ENCODE results near the gene POLR3E. TPM values are rescaled to one million over a fixed set of nuclear protein-coding genes. Genes with fewer than 3 reads are reported as not detected.

POLR3E gene
- polyA plus RNA-seq, 1 donor (not counting 4 experiments of a cell fraction or from before 2014, with no cell fraction given), result 74.0 TPM

- H3K4me3 ChIP-seq (ENCODE audit: control insufficient read depth in 2 of 3, extremely low read depth in 1 of 3, insufficient read depth in 2 of 3, low read depth in 1 of 3, low read length in 3 of 3), result no peak overlapping the region
- TF ChIP-seq EZH2 (IDR thresholded peaks at IDR 0.05; ENCODE audit: low read length) (no peak), CTCF (optimal IDR thresholded peaks at IDR 0.05 in 1 of 3, IDR thresholded peaks at IDR 0.05 in 1 of 3, conservative IDR thresholded peaks at IDR 0.05 in 1 of 3; ENCODE audit: extremely low read depth in 1 of 3, insufficient read depth in 2 of 3, low read length in 3 of 3) (no peak)
- H4K20me1 ChIP-seq (ENCODE audit: control insufficient read depth, extremely low read depth, insufficient read depth, low read length), result no peaks in the 10 kb centered on the region
- no peaks in the 10 kb centered on the region for H3K9me1 ChIP-seq (ENCODE audit: control insufficient read depth, extremely low read depth, insufficient read depth, low read length)
- no peaks in the 10 kb centered on the region for H3K27me3 ChIP-seq (ENCODE audit: control insufficient read depth, extremely low read depth, insufficient read depth, low read length)
- H3K9me3 ChIP-seq (ENCODE audit: control insufficient read depth, low read depth, low read length), result no peaks in the 10 kb centered on the region
- FAIRE-seq, result no peak
- H3K79me2 ChIP-seq (ENCODE audit: control insufficient read depth, insufficient read depth, low read length), result no peaks in the 10 kb centered on the region
- no peak overlapping the region for H3K9ac ChIP-seq (ENCODE audit: control insufficient read depth, extremely low read depth, insufficient read depth, low read length)
- H3K4me1 ChIP-seq (ENCODE audit: control insufficient read depth, extremely low read depth, insufficient read depth, low read length), result no peaks in the 10 kb centered on the region
- no peak overlapping the region for H3K27ac ChIP-seq (ENCODE audit: control insufficient read depth, insufficient read depth, low read length)
- H3K4me2 ChIP-seq (ENCODE audit: control insufficient read depth, extremely low read depth, insufficient read depth, low read depth, low read length), result no peak overlapping the region
- no peak overlapping the region for H2AFZ ChIP-seq (ENCODE audit: control insufficient read depth, low read length)
- DNase-seq (ENCODE audit: low read depth, low spot score), result no peak
- H3K36me3 ChIP-seq (ENCODE audit: control insufficient read depth in 2 of 2, extremely low read depth in 1 of 2, insufficient read depth in 2 of 2, low read length in 2 of 2), result peaks cover 8 to 10% of the 10 kb centered on the region in 2 experiments
- dilution Hi-C loops (cut with MboI; ENCODE audit: extremely low pct_ligation_motif_present, low sequenced_read_pairs), result no loop called here
Observed at GRCh38 chr16:22285080-22285479, 12.1 kb upstream of the POLR3E start.

DNA sequence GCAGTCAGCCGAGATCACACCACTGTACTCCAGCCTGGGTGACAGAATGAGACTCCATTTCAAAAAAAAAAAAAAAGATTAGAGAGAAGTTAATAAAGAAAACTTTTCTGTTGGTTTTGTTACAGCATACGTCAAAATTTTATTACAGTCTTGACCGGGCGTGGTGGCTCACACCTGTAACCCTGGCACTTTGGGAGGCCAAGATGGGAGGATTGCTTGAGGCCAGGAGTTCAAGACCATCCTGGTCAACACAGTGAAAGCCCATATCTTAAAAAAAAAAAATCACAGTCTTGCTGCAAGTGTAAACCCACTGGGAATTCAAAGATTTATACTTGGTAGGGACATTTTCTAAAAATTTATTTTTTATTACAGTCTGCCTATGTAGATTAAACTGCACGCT is 6.2 kb upstream of the POLR3E start:
- H2AFZ ChIP-seq (ENCODE audit: control insufficient read depth, low read length), result no peak overlapping the region
- no peaks in the 10 kb centered on the region for H3K4me1 ChIP-seq (ENCODE audit: control insufficient read depth, extremely low read depth, insufficient read depth, low read length)
- no peak overlapping the region for H3K4me3 ChIP-seq (ENCODE audit: control insufficient read depth in 2 of 3, extremely low read depth in 1 of 3, insufficient read depth in 2 of 3, low read depth in 1 of 3, low read length in 3 of 3)
- no peak for DNase-seq (ENCODE audit: low read depth, low spot score)
- no peak for TF ChIP-seq CTCF (optimal IDR thresholded peaks at IDR 0.05 in 1 of 3, IDR thresholded peaks at IDR 0.05 in 1 of 3, conservative IDR thresholded peaks at IDR 0.05 in 1 of 3; ENCODE audit: extremely low read depth in 1 of 3, insufficient read depth in 2 of 3, low read length in 3 of 3)
- no peaks in the 10 kb centered on the region for H3K36me3 ChIP-seq (ENCODE audit: control insufficient read depth in 2 of 2, extremely low read depth in 1 of 2, insufficient read depth in 2 of 2, low read length in 2 of 2)
- no peak overlapping the region for H3K9ac ChIP-seq (ENCODE audit: control insufficient read depth, extremely low read depth, insufficient read depth, low read length)
- no peaks in the 10 kb centered on the region for H3K9me1 ChIP-seq (ENCODE audit: control insufficient read depth, extremely low read depth, insufficient read depth, low read length)
- H3K27me3 ChIP-seq (ENCODE audit: control insufficient read depth, extremely low read depth, insufficient read depth, low read length), result no peaks in the 10 kb centered on the region
- no peaks in the 10 kb centered on the region for H3K9me3 ChIP-seq (ENCODE audit: control insufficient read depth, low read depth, low read length)
- FAIRE-seq, result no peak
- no peak overlapping the region for H3K4me2 ChIP-seq (ENCODE audit: control insufficient read depth, extremely low read depth, insufficient read depth, low read depth, low read length)
- dilution Hi-C loops (cut with MboI; ENCODE audit: extremely low pct_ligation_motif_present, low sequenced_read_pairs), result no loop called here
- H4K20me1 ChIP-seq (ENCODE audit: control insufficient read depth, extremely low read depth, insufficient read depth, low read length), result no peaks in the 10 kb centered on the region
- no peaks in the 10 kb centered on the region for H3K79me2 ChIP-seq (ENCODE audit: control insufficient read depth, insufficient read depth, low read length)
- no peak overlapping the region for H3K27ac ChIP-seq (ENCODE audit: control insufficient read depth, insufficient read depth, low read length)
